Mesenteric fat pad (tissue), 1 donor: Measurements from ENCODE around the gene RHOV. TPM values are rescaled to one million over a fixed set of nuclear protein-coding genes. Genes with fewer than 3 reads are reported as not detected.
"Not testable (repeated sequence)": the region's sequence is repeated elsewhere in the genome, so short reads cannot be mapped to it uniquely, and the experiment has no call there.

ENCODE experiments used
- DNase-seq: peaks from one replicate; pipeline ENCODE4 v3.0.0-alpha.2; 2020; ENCODE audit warnings: low spot score
- total RNA-seq: library from RNA; stranded (reverse); fragmentation: NEBNext Ultra II Directional; extraction: Animal tissue kit (Norgen Biotek cat#: 25700); gene quantifications from one replicate; pipeline ENCODE4 v1.2.1, GENCODE V29; 2021
- donor health status: DM: yes; HTN: yes; CAD: no.

The RHOV gene
- total RNA-seq, 1 donor from 2014 or later, result not detected

GRCh38 chr15:40875991-40876730 is 2.1 kb upstream of the RHOV start:
- DNase-seq, result no peak

- no peak for DNase-seq
Measured at GRCh38 chr15:40872791-40873693, 992 bp downstream of the RHOV start.

GRCh38 chr15:40871749-40872617 is 2.1 kb downstream of the RHOV start:
- DNase-seq, result no peak

GRCh38 chr15:40870716-40871115 is 3.3 kb downstream of the RHOV start:
- no peak for DNase-seq

- DNase-seq, result no peak
Measured at GRCh38 chr15:40869686-40870085, 4.3 kb downstream of the RHOV start.

GRCh38 chr15:40867199-40867598 is 6.8 kb downstream of the RHOV start:
- no peak for DNase-seq

GRCh38 chr15:40863660-40864270 is 10.3 kb downstream of the RHOV start:
- DNase-seq, result no peak

- DNase-seq, result not testable (repeated sequence)
Measured at GRCh38 chr15:40861147-40861546, 12.9 kb downstream of the RHOV start.

- no peak for DNase-seq
Measured at GRCh38 chr15:40859206-40859851, 14.7 kb downstream of the RHOV start.

GRCh38 chr15:40858706-40859105 is 15.3 kb downstream of the RHOV start:
- DNase-seq, result no peak

GRCh38 chr15:40857601-40858341 is 16.3 kb downstream of the RHOV start:
- no peak for DNase-seq

- DNase-seq, result no peak
Measured at GRCh38 chr15:40856746-40857145, 17.3 kb downstream of the RHOV start.

- no peak for DNase-seq
Measured at GRCh38 chr15:40855706-40856234, 18.3 kb downstream of the RHOV start.

- no peak for DNase-seq
Measured at GRCh38 chr15:40854161-40854560, 19.9 kb downstream of the RHOV start.

GRCh38 chr15:40853241-40853890 is 20.7 kb downstream of the RHOV start:
- no peak for DNase-seq

GRCh38 chr15:40852529-40852928 is 21.5 kb downstream of the RHOV start:
- no peak for DNase-seq

GRCh38 chr15:40850576-40851112 is 23.4 kb downstream of the RHOV start:
- DNase-seq, result no peak

- no peak for DNase-seq
Measured at GRCh38 chr15:40847223-40847961, 26.6 kb downstream of the RHOV start.
